HepG2 (cell line): ENCODE measurements around the gene NACC2. TPM values are rescaled to one million over a fixed set of nuclear protein-coding genes. Genes with fewer than 3 reads are reported as not detected.

ENCODE experiments used
- ATAC-seq: fragments of 200-7000 bp; cut with Tn5 transposase; 3 replicates; pipeline ENCODE4 v1.9.1; 2020; ENCODE audit warnings: mild to moderate bottlenecking, moderate library complexity
- BruUV-seq: library from RNA; stranded (reverse); fragments of 400-500 nt; replicated peaks from 2 replicates; lab custom pipeline; 2021; lab: Mats Ljungman, UMichigan
- CTCF ChIA-PET: fragments of 300-600 bp; formaldehyde crosslinking; extraction: SDS; loops from one replicate; lab custom pipeline; 2021; ENCODE audit warnings: low total read pairs, inconsistent platforms, low intra/inter-chr PET ratio; lab: Yijun Ruan, JAX
- POLR2A ChIA-PET: fragments of 350-600 bp; sonication (Branson Sonifier 250); formaldehyde crosslinking; loops from one replicate; lab custom pipeline; 2020; ENCODE audit warnings: antibody characterized with exemption, inconsistent platforms; lab: Yijun Ruan, JAX
- DNase-seq: peaks from one replicate; pipeline ENCODE4 v3.0.0-alpha.2; 2015; ENCODE audit warnings: low spot score
- FAIRE-seq: peaks from 3 replicates; lab custom pipeline; 2011; peaks lifted over from hg19 to GRCh38; lab: Jason Lieb, UNC
- H2AFZ ChIP-seq: one replicate; pipeline ENCODE4 v1.6.1; 2011; ENCODE audit warnings: low read length, inconsistent platforms
- H3K27ac ChIP-seq: fragments of 300-600 bp; 3 replicates; pipeline ENCODE4 v1.8.0; 2011; ENCODE audit warnings: mixed run types, mild to moderate bottlenecking, mixed read lengths, low read length, inconsistent platforms; ENCODE audit not compliant: insufficient read depth; ENCODE audit errors: extremely low read length
- H3K27me3 ChIP-seq, 2 experiments: fragments of 200-600 bp in 1 of 2; 2 replicates in 1 of 2; 3 replicates in 1 of 2; pipeline versions ENCODE4 v1.6.0 to v1.8.0; 2011; ENCODE audit warnings: low read length in 2 of 2, mild to moderate bottlenecking in 2 of 2, moderate library complexity in 2 of 2, inconsistent platforms in 1 of 2; ENCODE audit not compliant: insufficient read depth in 2 of 2, control insufficient read depth in 1 of 2
- H3K36me3 ChIP-seq, 2 experiments: fragments of 200-600 bp in 1 of 2; replicated peaks in 1 of 2; 2 replicates in 1 of 2; 3 replicates in 1 of 2; pipeline versions ENCODE4 v1.5.1 to v1.8.0; 2011; ENCODE audit warnings: low read length in 2 of 2, inconsistent platforms in 1 of 2; ENCODE audit not compliant: insufficient read depth in 2 of 2, control insufficient read depth in 1 of 2
- H3K4me1 ChIP-seq: 2 replicates; pipeline ENCODE4 v1.5.1; 2012; ENCODE audit warnings: low read length, inconsistent platforms; ENCODE audit not compliant: insufficient read depth
- H3K4me2 ChIP-seq: 2 replicates; pipeline ENCODE4 v1.6.0; 2011; ENCODE audit warnings: low read depth, low read length, inconsistent platforms
- H3K4me3 ChIP-seq, 3 experiments: fragments of 200-600 bp in 1 of 3; sonication (generic), shearing (Covaris generic) in 1 of 3; replicated peaks in 1 of 3; 2 replicates each; pipeline ENCODE4 v1.5.1; 2011 to 2016; ENCODE audit warnings: low read length in 3 of 3, inconsistent platforms in 2 of 3, low read depth in 2 of 3, mild to moderate bottlenecking in 2 of 3, control low read depth in 1 of 3, mixed read lengths in 1 of 3; ENCODE audit not compliant: insufficient read depth in 1 of 3
- H3K79me2 ChIP-seq: one replicate; pipeline ENCODE4 v1.6.1; 2011; ENCODE audit warnings: low read length, inconsistent platforms; ENCODE audit not compliant: insufficient read depth
- H3K9ac ChIP-seq: 2 replicates; pipeline ENCODE4 v1.6.0; 2011; ENCODE audit warnings: mild to moderate bottlenecking, low read depth, low read length, inconsistent platforms; ENCODE audit not compliant: insufficient read depth
- H3K9me3 ChIP-seq: 2 replicates; pipeline ENCODE4 v1.5.1; 2012; ENCODE audit warnings: mild to moderate bottlenecking, low read length
- H4K20me1 ChIP-seq: 2 replicates; pipeline ENCODE4 v1.6.0; 2011; ENCODE audit warnings: inconsistent platforms, mild to moderate bottlenecking, low read length, moderate library complexity; ENCODE audit not compliant: insufficient read depth
- ARID2 ChIP-seq: sonication (generic); formaldehyde crosslinking; IDR thresholded peaks from 2 replicates; pipeline ENCODE4 v1.8.1; 2022; ENCODE audit warnings: mild to moderate bottlenecking, missing genetic modification reagents, borderline replicate concordance
- EEA1 ChIP-seq: sonication (generic); formaldehyde crosslinking; IDR thresholded peaks from 2 replicates; pipeline ENCODE4 v1.5.1; 2020; ENCODE audit warnings: mild to moderate bottlenecking, missing genetic modification reagents, borderline replicate concordance
- RBM22 ChIP-seq: fragments of 200-400 bp; formaldehyde crosslinking; optimal IDR thresholded peaks from 2 replicates; pipeline ENCODE3; 2017; ENCODE audit warnings: mild to moderate bottlenecking, low read length, moderate library complexity
- SP4 ChIP-seq: sonication (generic); formaldehyde crosslinking; IDR thresholded peaks from 2 replicates; pipeline ENCODE4 v1.8.1; 2023; ENCODE audit warnings: mild to moderate bottlenecking, missing genetic modification reagents
- ZBTB33 ChIP-seq: sonication (generic); formaldehyde crosslinking; IDR thresholded peaks from 2 replicates; pipeline ENCODE4 v1.4.0; 2020; ENCODE audit warnings: missing genetic modification reagents
- ZNF770 ChIP-seq: sonication (generic); formaldehyde crosslinking; IDR thresholded peaks from 2 replicates; pipeline ENCODE4 v1.5.0; 2020; ENCODE audit warnings: mild to moderate bottlenecking, missing genetic modification reagents
- WGBS: methylation state at CpG from one replicate; pipeline ENCODE4 v1.1.6; 2017; ENCODE audit warnings: low lambda C conversion rate; 5-methylcytosine and 5-hydroxymethylcytosine counted together
- in situ Hi-C: cut with HindIII; loops from 2 replicates; pipeline ENCODE4 v1.10.0; 2017; ENCODE audit warnings: low pct_unique_long_range_greater_than_20kb; ENCODE audit not compliant: extremely low pct_ligation_motif_present
- intact Hi-C: fragments of 100-400 bp; cut with micrococcal nuclease; formaldehyde crosslinking; loops from one replicate; pipeline ENCODE4 v1.10.0; 2022; ENCODE audit not compliant: unreplicated experiment
- polyA plus RNA-seq, 8 experiments: library from polyadenylated mRNA; depleted of rRNA in 3 of 8; stranded (reverse) in 7 of 8; unstranded in 1 of 8; fragments of >200 nt; fragmentation: Illumina TruSeq in 4 of 8; extraction: Trizol in 4 of 8; gene quantifications; 2 replicates each; pipeline versions ENCODE4 v1.2.1 to v1.2.3, GENCODE V29; 2011 to 2016; ENCODE audit warnings: low read depth in 4 of 8, missing spikeins in 1 of 8, mixed read lengths in 1 of 8; ENCODE audit not compliant: insufficient read depth in 1 of 8
- total RNA-seq, 5 experiments: library from RNA; depleted of rRNA; stranded (reverse); fragments of >200 nt; fragmentation: Illumina TruSeq; extraction: Trizol; gene quantifications; 2 replicates each; pipeline ENCODE4 v1.2.3, GENCODE V29; 2016; ENCODE audit warnings: low read depth in 1 of 5

Gene NACC2
- total and polyA plus RNA-seq, 2 of the 13 experiments (the other 11 are each of a cell fraction or from before 2014, with no cell fraction given) = 5.9 to 12.3 TPM

- peaks cover 5% of the 10 kb centered on the region for H3K79me2 ChIP-seq
- no peaks in the 10 kb centered on the region for H3K27me3 ChIP-seq
- intact Hi-C loops = loop anchor here (5.0 kb wide), 1 partner anchor 42 kb away; no protein-coding TSS in a partner anchor
- H3K4me1 ChIP-seq = peaks cover 95% of the 10 kb centered on the region
- ATAC-seq (no peak), FAIRE-seq (no peak), DNase-seq (no peak)
- H3K4me3 ChIP-seq = peak overlapping the region in 1 of 3 experiments; percentile 66; a peak in 1 of 6 replicates
- no peaks in the 10 kb centered on the region for H4K20me1 ChIP-seq
- peak overlapping the region; percentile 64; the same call in 1 of the 2 replicates for H3K9ac ChIP-seq
- no peak overlapping the region for H2AFZ ChIP-seq
- H3K27ac ChIP-seq = peak overlapping the region; percentile 89
- TF ChIP-seq EEA1 (CRISPR knock-in tag) (0 out of 2 replicates have a peak, but pooled peaks have one; percentile 1), ARID2 (CRISPR knock-in tag) (no peak), RBM22 (peak; percentile 41)
- H3K9me3 ChIP-seq = no peaks in the 10 kb centered on the region
- BruUV-seq = no TSS peak
- in situ Hi-C loops = no loop called here
- POLR2A ChIA-PET = no interaction called here
- WGBS = 97% methylated on average over 9 of the region's 17 CpGs
- peak overlapping the region; percentile 70 for H3K4me2 ChIP-seq
- H3K36me3 ChIP-seq = peaks cover 1 to 5% of the 10 kb centered on the region in 2 experiments; a peak in 1 of 5 replicates
- CTCF ChIA-PET = no interaction called here
Measured at GRCh38 chr9:136010176-136010575, 84.9 kb downstream of the NACC2 start.

- no peak for FAIRE-seq
- in situ Hi-C loops = no loop called here
- TF ChIP-seq ZNF770 (CRISPR knock-in tag) (peak; percentile 76; the same call in 1 of the 2 replicates), SP4 (CRISPR knock-in tag) (no peak), ZBTB33 (CRISPR knock-in tag) (0 out of 2 replicates have a peak, but pooled peaks have one; percentile 30)
- Histone ChIP-seq H3K27me3 (no peaks in the 10 kb centered on the region), H3K9ac (no peak overlapping the region), H3K4me1 (peaks cover 95% of the 10 kb centered on the region), H3K4me2 (0 out of 2 replicates have a peak overlapping the region, but pooled peaks have one; percentile 34), H3K79me2 (peaks cover 5% of the 10 kb centered on the region), H3K9me3 (no peaks in the 10 kb centered on the region), H4K20me1 (no peaks in the 10 kb centered on the region), H3K27ac (peak overlapping the region; percentile 89), H2AFZ (no peak overlapping the region), H3K4me3 (0 out of 6 replicates have a peak overlapping the region, but pooled peaks of 1 of the 3 experiments have one; percentile 69), H3K36me3 (0 out of 5 replicates have a peak, but pooled peaks cover 0 to 2% of the 10 kb centered on the region in 2 experiments)
- no peak for DNase-seq
- ChIA-PET POLR2A (interaction anchor here (2.1 kb wide), 1 partner anchor 42 kb away, joined by 13 read pairs; no protein-coding TSS in a partner anchor), CTCF (no interaction called here)
- intact Hi-C loops = no loop called here
- ATAC-seq = no peak
- BruUV-seq = no TSS peak
- WGBS = 98% methylated on average over 9 of the region's 16 CpGs
Measured at GRCh38 chr9:136009516-136009915, 85.6 kb downstream of the NACC2 start.
